Measurements from ENCODE around the gene COPS2. TPM values are rescaled to one million over a fixed set of nuclear protein-coding genes. Genes with fewer than 3 reads are reported as not detected.

Gene COPS2
- total and polyA plus RNA-seq, 10 of the 15 experiments (the other 5 are each of a cell fraction or from before 2014, with no cell fraction given) = 31.5 to 115 (median 76.3) TPM

- TF ChIP-seq BHLHE40 (IDR thresholded peaks at IDR 0.05; ENCODE audit: borderline replicate concordance in 1 of 2, low read depth in 2 of 2, low read length in 1 of 2) (no peak), HDAC6 (IDR thresholded peaks at IDR 0.05; ENCODE audit: unreplicated experiment) (no peak), MXI1 (IDR thresholded peaks at IDR 0.05; ENCODE audit: low read depth, low read length) (no peak)
Measured at GRCh38 chr15:49200347-49200746, 44.9 kb upstream of the COPS2 start (continued).

GRCh38 chr15:49199666-49200065, 44.3 kb upstream of the COPS2 start:
- Histone ChIP-seq H3K27ac (ENCODE audit: control insufficient read depth, insufficient read depth) (no peak overlapping the region), H4K20me1 (ENCODE audit: control insufficient read depth, insufficient read depth) (no peaks in the 10 kb centered on the region), H3K4me3 (no peak overlapping the region), H3K4me2 (ENCODE audit: control insufficient read depth, insufficient read depth) (no peak overlapping the region), H3K4me1 (ENCODE audit: control insufficient read depth, insufficient read depth, low read length) (no peaks in the 10 kb centered on the region), H3K36me3 (ENCODE audit: control insufficient read depth in 2 of 2, insufficient read depth in 2 of 2, low read length in 1 of 2) (no peaks in the 10 kb centered on the region), H3K9ac (ENCODE audit: control insufficient read depth, insufficient read depth, low read length) (no peak overlapping the region), H3K9me3 (replicated peaks; ENCODE audit: control insufficient read depth, insufficient read depth, low read length) (no peaks in the 10 kb centered on the region), H2AFZ (ENCODE audit: control insufficient read depth, low read depth, low read length) (no peak overlapping the region), H3K27me3 (replicated peaks in 1 of 2; ENCODE audit: control insufficient read depth in 2 of 2, insufficient read depth in 2 of 2, low read length in 1 of 2) (no peaks in the 10 kb centered on the region), H3K79me2 (ENCODE audit: control insufficient read depth, insufficient read depth, low read length) (no peaks in the 10 kb centered on the region)
- FAIRE-seq (no peak), ATAC-seq (no peak), DNase-seq (ENCODE audit: low read depth, low spot score) (no peak)
- ChIA-PET RAD21 (ENCODE audit: unreplicated experiment) (no interaction called here), POLR2A (no interaction called here), CTCF (no interaction called here), SMC1A (ENCODE audit: uncharacterized antibody, unreplicated experiment) (no interaction called here)
- in situ Hi-C loops (cut with MboI) = no loop called here
- TF ChIP-seq SMAD1 (IDR thresholded peaks at IDR 0.05; ENCODE audit: low read depth, partially characterized antibody) (no peak), ZZZ3 (IDR thresholded peaks at IDR 0.05; ENCODE audit: control insufficient read depth, insufficient read length, low read depth) (no peak), NRF1 (conservative IDR thresholded peaks at IDR 0.05; ENCODE audit: low read depth, low read length) (no peak), ESRRA (IDR thresholded peaks at IDR 0.05; ENCODE audit: low read length) (no peak), ATF3 (IDR thresholded peaks at IDR 0.05; ENCODE audit: borderline replicate concordance, extremely low read depth, low read depth, low read length) (no peak), CREB1 (IDR thresholded peaks at IDR 0.05; ENCODE audit: low read depth) (no peak), ZSCAN29 (IDR thresholded peaks at IDR 0.05) (no peak), CREM (IDR thresholded peaks at IDR 0.05; ENCODE audit: low read depth) (no peak), RELB (IDR thresholded peaks at IDR 0.05; ENCODE audit: low read depth) (no peak), PAX8 (IDR thresholded peaks at IDR 0.05) (no peak)
- BruUV-seq (replicated peaks) = no TSS peak
- intact Hi-C loops (cut with micrococcal nuclease; ENCODE audit: unreplicated experiment) = no loop called here
- WGBS (ENCODE audit: insufficient coverage, insufficient replicate concordance, low lambda C conversion rate, missing lambda C conversion rate) = 79% methylated on average over 3 of the region's 3 CpGs
